ENCODE data around the gene HSPA1A. TPM values are rescaled to one million over a fixed set of nuclear protein-coding genes. Genes with fewer than 3 reads are reported as not detected.

HSPA1A gene
- total and polyA plus RNA-seq, 9 of the 15 experiments (the other 6 are each of a cell fraction or from before 2014, with no cell fraction given) = 2.2 to 273 (median 107) TPM

DNA sequence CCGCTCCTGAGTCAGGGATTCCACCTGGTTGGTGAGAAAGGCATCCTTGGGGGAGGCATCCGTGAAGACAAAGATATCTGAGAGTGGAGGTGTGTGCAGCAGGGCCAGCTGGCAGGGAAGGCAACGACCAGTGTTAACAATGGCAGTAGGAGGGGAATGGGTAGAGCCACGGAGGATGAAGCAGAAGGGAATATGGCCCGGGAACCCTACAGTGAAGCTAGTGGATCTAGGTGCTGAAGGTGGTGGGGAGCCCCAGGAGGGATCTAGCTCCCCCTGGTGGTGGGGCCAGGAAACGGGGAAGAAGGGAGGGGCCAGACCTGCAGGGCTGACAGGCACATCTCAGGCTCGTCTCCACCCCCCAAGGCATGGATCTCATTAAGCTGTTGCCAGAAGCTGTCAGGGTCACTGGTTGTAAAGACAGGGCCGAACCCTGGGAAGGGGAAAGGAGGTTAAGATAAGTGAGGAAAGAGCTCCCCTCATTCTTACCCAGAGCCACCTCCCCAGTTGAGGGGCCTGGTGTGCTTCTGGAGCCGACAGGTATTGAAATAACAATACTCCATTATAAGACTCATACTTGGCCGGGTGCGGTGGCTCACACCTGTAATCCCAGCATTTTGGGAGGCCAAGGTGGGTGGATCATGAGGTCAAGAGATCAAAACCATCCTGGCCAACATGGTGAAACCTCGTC, 45.5 kb upstream of the HSPA1A start (continued):
- TF ChIP-seq NBN (IDR thresholded peaks at IDR 0.05; ENCODE audit: low read depth) = peak; percentile 92
- no peak for TF ChIP-seq EP400 (IDR thresholded peaks at IDR 0.05)
- no peak for TF ChIP-seq CREBBP (IDR thresholded peaks at IDR 0.05; ENCODE audit: low read depth, low read length)
- TF ChIP-seq FOXA1 (IDR thresholded peaks at IDR 0.05; ENCODE audit: borderline replicate concordance) = no peak
- TF ChIP-seq, protein P1, sequence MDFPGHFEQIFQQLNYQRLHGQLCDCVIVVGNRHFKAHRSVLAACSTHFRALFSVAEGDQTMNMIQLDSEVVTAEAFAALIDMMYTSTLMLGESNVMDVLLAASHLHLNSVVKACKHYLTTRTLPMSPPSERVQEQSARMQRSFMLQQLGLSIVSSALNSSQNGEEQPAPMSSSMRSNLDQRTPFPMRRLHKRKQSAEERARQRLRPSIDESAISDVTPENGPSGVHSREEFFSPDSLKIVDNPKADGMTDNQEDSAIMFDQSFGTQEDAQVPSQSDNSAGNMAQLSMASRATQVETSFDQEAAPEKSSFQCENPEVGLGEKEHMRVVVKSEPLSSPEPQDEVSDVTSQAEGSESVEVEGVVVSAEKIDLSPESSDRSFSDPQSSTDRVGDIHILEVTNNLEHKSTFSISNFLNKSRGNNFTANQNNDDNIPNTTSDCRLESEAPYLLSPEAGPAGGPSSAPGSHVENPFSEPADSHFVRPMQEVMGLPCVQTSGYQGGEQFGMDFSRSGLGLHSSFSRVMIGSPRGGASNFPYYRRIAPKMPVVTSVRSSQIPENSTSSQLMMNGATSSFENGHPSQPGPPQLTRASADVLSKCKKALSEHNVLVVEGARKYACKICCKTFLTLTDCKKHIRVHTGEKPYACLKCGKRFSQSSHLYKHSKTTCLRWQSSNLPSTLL (IDR thresholded peaks at IDR 0.05) = no peak
- peak; percentile 64 for TF ChIP-seq SMAD4 (CRISPR knock-in tag; conservative IDR thresholded peaks at IDR 0.05)
- TF ChIP-seq DIDO1 (tag; IDR thresholded peaks at IDR 0.05; ENCODE audit: low read depth) = 0 out of 2 replicates have a peak, but pooled peaks have one; percentile 14
- no peak for TF ChIP-seq NCOA6 (IDR thresholded peaks at IDR 0.05)
- TF ChIP-seq TOE1 (IDR thresholded peaks at IDR 0.05; ENCODE audit: borderline replicate concordance) = peak; percentile 81
- 0 out of 2 replicates have a peak, but pooled peaks have one; percentile 53 for TF ChIP-seq TOE1 (CRISPR knock-in tag; IDR thresholded peaks at IDR 0.05; ENCODE audit: borderline replicate concordance, low read depth)
- TF ChIP-seq CBFB (CRISPR knock-in tag; IDR thresholded peaks at IDR 0.05) = 0 out of 2 replicates have a peak, but pooled peaks have one; percentile 67
- peak; percentile 66 for TF ChIP-seq L3MBTL2 (IDR thresholded peaks at IDR 0.05)
- 0 out of 2 replicates have a peak, but pooled peaks have one; percentile 64 for TF ChIP-seq BHLHE40 (IDR thresholded peaks at IDR 0.05; ENCODE audit: low read length)
- TF ChIP-seq, protein P2, sequence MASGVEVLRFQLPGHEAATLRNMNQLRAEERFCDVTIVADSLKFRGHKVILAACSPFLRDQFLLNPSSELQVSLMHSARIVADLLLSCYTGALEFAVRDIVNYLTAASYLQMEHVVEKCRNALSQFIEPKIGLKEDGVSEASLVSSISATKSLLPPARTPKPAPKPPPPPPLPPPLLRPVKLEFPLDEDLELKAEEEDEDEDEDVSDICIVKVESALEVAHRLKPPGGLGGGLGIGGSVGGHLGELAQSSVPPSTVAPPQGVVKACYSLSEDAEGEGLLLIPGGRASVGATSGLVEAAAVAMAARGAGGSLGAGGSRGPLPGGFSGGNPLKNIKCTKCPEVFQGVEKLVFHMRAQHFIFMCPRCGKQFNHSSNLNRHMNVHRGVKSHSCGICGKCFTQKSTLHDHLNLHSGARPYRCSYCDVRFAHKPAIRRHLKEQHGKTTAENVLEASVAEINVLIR (CRISPR knock-in tag; IDR thresholded peaks at IDR 0.05) = no peak
- peak; percentile 78; the same call in 1 of the 2 replicates for TF ChIP-seq SOX6 (IDR thresholded peaks at IDR 0.05)
- TF ChIP-seq, protein P3, sequence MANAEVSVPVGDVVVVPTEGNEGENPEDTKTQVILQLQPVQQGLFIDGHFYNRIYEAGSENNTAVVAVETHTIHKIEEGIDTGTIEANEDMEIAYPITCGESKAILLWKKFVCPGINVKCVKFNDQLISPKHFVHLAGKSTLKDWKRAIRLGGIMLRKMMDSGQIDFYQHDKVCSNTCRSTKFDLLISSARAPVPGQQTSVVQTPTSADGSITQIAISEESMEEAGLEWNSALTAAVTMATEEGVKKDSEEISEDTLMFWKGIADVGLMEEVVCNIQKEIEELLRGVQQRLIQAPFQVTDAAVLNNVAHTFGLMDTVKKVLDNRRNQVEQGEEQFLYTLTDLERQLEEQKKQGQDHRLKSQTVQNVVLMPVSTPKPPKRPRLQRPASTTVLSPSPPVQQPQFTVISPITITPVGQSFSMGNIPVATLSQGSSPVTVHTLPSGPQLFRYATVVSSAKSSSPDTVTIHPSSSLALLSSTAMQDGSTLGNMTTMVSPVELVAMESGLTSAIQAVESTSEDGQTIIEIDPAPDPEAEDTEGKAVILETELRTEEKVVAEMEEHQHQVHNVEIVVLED (CRISPR knock-in tag; IDR thresholded peaks at IDR 0.05) = peak; percentile 37; the same call in 1 of the 2 replicates
- TF ChIP-seq, protein P4, sequence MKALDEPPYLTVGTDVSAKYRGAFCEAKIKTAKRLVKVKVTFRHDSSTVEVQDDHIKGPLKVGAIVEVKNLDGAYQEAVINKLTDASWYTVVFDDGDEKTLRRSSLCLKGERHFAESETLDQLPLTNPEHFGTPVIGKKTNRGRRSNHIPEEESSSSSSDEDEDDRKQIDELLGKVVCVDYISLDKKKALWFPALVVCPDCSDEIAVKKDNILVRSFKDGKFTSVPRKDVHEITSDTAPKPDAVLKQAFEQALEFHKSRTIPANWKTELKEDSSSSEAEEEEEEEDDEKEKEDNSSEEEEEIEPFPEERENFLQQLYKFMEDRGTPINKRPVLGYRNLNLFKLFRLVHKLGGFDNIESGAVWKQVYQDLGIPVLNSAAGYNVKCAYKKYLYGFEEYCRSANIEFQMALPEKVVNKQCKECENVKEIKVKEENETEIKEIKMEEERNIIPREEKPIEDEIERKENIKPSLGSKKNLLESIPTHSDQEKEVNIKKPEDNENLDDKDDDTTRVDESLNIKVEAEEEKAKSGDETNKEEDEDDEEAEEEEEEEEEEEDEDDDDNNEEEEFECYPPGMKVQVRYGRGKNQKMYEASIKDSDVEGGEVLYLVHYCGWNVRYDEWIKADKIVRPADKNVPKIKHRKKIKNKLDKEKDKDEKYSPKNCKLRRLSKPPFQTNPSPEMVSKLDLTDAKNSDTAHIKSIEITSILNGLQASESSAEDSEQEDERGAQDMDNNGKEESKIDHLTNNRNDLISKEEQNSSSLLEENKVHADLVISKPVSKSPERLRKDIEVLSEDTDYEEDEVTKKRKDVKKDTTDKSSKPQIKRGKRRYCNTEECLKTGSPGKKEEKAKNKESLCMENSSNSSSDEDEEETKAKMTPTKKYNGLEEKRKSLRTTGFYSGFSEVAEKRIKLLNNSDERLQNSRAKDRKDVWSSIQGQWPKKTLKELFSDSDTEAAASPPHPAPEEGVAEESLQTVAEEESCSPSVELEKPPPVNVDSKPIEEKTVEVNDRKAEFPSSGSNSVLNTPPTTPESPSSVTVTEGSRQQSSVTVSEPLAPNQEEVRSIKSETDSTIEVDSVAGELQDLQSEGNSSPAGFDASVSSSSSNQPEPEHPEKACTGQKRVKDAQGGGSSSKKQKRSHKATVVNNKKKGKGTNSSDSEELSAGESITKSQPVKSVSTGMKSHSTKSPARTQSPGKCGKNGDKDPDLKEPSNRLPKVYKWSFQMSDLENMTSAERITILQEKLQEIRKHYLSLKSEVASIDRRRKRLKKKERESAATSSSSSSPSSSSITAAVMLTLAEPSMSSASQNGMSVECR (CRISPR knock-in tag; IDR thresholded peaks at IDR 0.05) = peak; percentile 79; the same call in 1 of the 2 replicates
- TF ChIP-seq HLTF (IDR thresholded peaks at IDR 0.05) = peak; percentile 90
- no peak for TF ChIP-seq MBD2 (IDR thresholded peaks at IDR 0.05; ENCODE audit: borderline replicate concordance, low read depth)
